A549 (cell line): ENCODE results near the gene AMFR. TPM values are rescaled to one million over a fixed set of nuclear protein-coding genes. Genes with fewer than 3 reads are reported as not detected.

Experiments used
- ATAC-seq, 2 experiments: fragments of 200-7000 bp in 1 of 2; fragments of >200 bp in 1 of 2; cut with Nextera tagmentation in 1 of 2; cut with Tn5 transposase in 1 of 2; 3 replicates each; pipeline versions ENCODE4 v1.8.0 to v1.9.1; 2018 to 2020; ENCODE audit warnings: mild to moderate bottlenecking in 1 of 2, moderate library complexity in 1 of 2
- CTCF ChIA-PET: fragments of 300-600 bp; sonication (Branson Sonifier 250); formaldehyde crosslinking; extraction: SDS; loops from one replicate; lab custom pipeline; 2021; ENCODE audit warnings: antibody characterized with exemption, inconsistent platforms; lab: Yijun Ruan, JAX
- POLR2A ChIA-PET: fragments of 350-600 bp; formaldehyde crosslinking; extraction: SDS; loops from one replicate; lab custom pipeline; 2021; ENCODE audit warnings: antibody characterized with exemption, inconsistent platforms; lab: Yijun Ruan, JAX
- DNase-seq, 2 experiments: peaks; one replicate each; pipeline versions ENCODE4 v3.0.0 to v3.0.0-alpha.2; 2011 to 2016; ENCODE audit warnings: low read depth in 1 of 2, low spot score in 1 of 2
- FAIRE-seq: peaks from 2 replicates; lab custom pipeline; 2011; peaks lifted over from hg19 to GRCh38; lab: Jason Lieb, UNC
- H3K27ac ChIP-seq, 2 experiments: fragments of >200 bp; sonication (Bioruptor Twin); formaldehyde crosslinking; 3 replicates each; pipeline ENCODE4 v1.5.1; 2016 to 2017
- H3K4me1 ChIP-seq: fragments of >200 bp; sonication (Bioruptor Twin); formaldehyde crosslinking; 3 replicates; pipeline ENCODE4 v1.6.1; 2016
- H3K4me2 ChIP-seq: fragments of >200 bp; sonication (Bioruptor Twin); formaldehyde crosslinking; 3 replicates; pipeline ENCODE4 v1.6.1; 2016
- H3K4me3 ChIP-seq: fragments of >200 bp; sonication (Bioruptor Twin); formaldehyde crosslinking; 3 replicates; pipeline ENCODE4 v1.5.1; 2016
- H3K9me3 ChIP-seq: fragments of >200 bp; sonication (Bioruptor Twin); formaldehyde crosslinking; 3 replicates; pipeline ENCODE4 v1.6.1; 2016
- BHLHE40 ChIP-seq: IDR thresholded peaks from 2 replicates; pipeline ENCODE4 v1.6.1; 2012; ENCODE audit warnings: low read depth, low read length, inconsistent platforms
- CBX2 ChIP-seq: fragments of 200-600 bp; sonication (generic); IDR thresholded peaks from 2 replicates; pipeline ENCODE4 v1.6.1; 2016; ENCODE audit warnings: low read depth, mild to moderate bottlenecking, borderline replicate concordance
- CHD4 ChIP-seq: fragments of 200-600 bp; sonication (generic); IDR thresholded peaks from 2 replicates; pipeline ENCODE4 v1.6.1; 2016; ENCODE audit warnings: antibody characterized with exemption, mild to moderate bottlenecking, borderline replicate concordance
- EHMT2 ChIP-seq: fragments of 200-600 bp; sonication (generic); IDR thresholded peaks from 2 replicates; pipeline ENCODE4 v1.6.1; 2016; ENCODE audit warnings: antibody characterized with exemption, low read depth, mild to moderate bottlenecking, moderate library complexity
- FOSB ChIP-seq: fragments of 250-450 bp; sonication (Bioruptor Pico); IDR thresholded peaks from 2 replicates; pipeline ENCODE4 v1.5.0; 2020; ENCODE audit warnings: mild to moderate bottlenecking, moderate library complexity
- FOXS1 ChIP-seq: fragments of 250-450 bp; sonication (Bioruptor Pico); IDR thresholded peaks from 2 replicates; pipeline ENCODE4 v1.5.0; 2020; ENCODE audit warnings: mild to moderate bottlenecking, moderate library complexity
- HDAC2 ChIP-seq: fragments of 200-600 bp; sonication (generic); IDR thresholded peaks from 2 replicates; pipeline ENCODE4 v1.6.1; 2016
- HMGXB4 ChIP-seq: fragments of 250-450 bp; sonication (Bioruptor Pico); IDR thresholded peaks from 2 replicates; pipeline ENCODE4 v1.5.0; 2021; ENCODE audit warnings: mild to moderate bottlenecking, moderate library complexity, borderline replicate concordance
- HOXA7 ChIP-seq: fragments of 250-450 bp; sonication (Bioruptor Pico); IDR thresholded peaks from 2 replicates; pipeline ENCODE4 v1.5.0; 2020; ENCODE audit warnings: mild to moderate bottlenecking, moderate library complexity
- JUN ChIP-seq, 2 experiments: fragments of >200 bp; sonication (Bioruptor Twin); formaldehyde crosslinking; IDR thresholded peaks; 2 replicates in 1 of 2; 3 replicates in 1 of 2; pipeline ENCODE4 v1.6.1; 2016 to 2017
- KDM1A ChIP-seq: fragments of 200-600 bp; sonication (generic); IDR thresholded peaks from 2 replicates; pipeline ENCODE4 v1.6.1; 2016; ENCODE audit warnings: low read depth, mild to moderate bottlenecking
- KDM5A ChIP-seq: fragments of 200-600 bp; sonication (generic); IDR thresholded peaks from 2 replicates; pipeline ENCODE4 v1.6.1; 2016; ENCODE audit warnings: antibody characterized with exemption, mild to moderate bottlenecking
- MAZ ChIP-seq: fragments of 150-350 bp; IDR thresholded peaks from 2 replicates; pipeline ENCODE4 v1.6.1; 2014; ENCODE audit warnings: antibody characterized with exemption, low read depth, low read length, borderline replicate concordance
- NFE2L2 ChIP-seq: fragments of 150-350 bp; conservative IDR thresholded peaks from 2 replicates; pipeline ENCODE4 v1.6.1; 2014; ENCODE audit warnings: low read length
- PHF8 ChIP-seq: fragments of 200-600 bp; sonication (generic); IDR thresholded peaks from 2 replicates; pipeline ENCODE4 v1.6.1; 2016; ENCODE audit warnings: low read depth, mild to moderate bottlenecking, antibody characterized with exemption, moderate library complexity, borderline replicate concordance
- RAD21 ChIP-seq, 2 experiments: fragments of >200 bp in 1 of 2; sonication (Bioruptor Twin) in 1 of 2; formaldehyde crosslinking in 1 of 2; IDR thresholded peaks in 1 of 2; conservative IDR thresholded peaks in 1 of 2; 2 replicates in 1 of 2; 3 replicates in 1 of 2; pipeline ENCODE4 v1.6.1; 2012 to 2018; ENCODE audit warnings: inconsistent platforms in 1 of 2
- RNF2 ChIP-seq: fragments of 200-600 bp; sonication (generic); IDR thresholded peaks from 2 replicates; pipeline ENCODE4 v1.6.1; 2016; ENCODE audit warnings: low read depth, mild to moderate bottlenecking, antibody characterized with exemption, moderate library complexity, borderline replicate concordance
- SMC3 ChIP-seq: fragments of >200 bp; sonication (Bioruptor Twin); formaldehyde crosslinking; IDR thresholded peaks from 3 replicates; pipeline ENCODE4 v1.6.1; 2018; ENCODE audit warnings: inconsistent platforms
- SREBF2 ChIP-seq: fragments of 450-650 bp; IDR thresholded peaks from 2 replicates; pipeline ENCODE4 v1.6.1; 2014; ENCODE audit warnings: mild to moderate bottlenecking, moderate library complexity
- TFCP2L1 ChIP-seq: fragments of 250-450 bp; sonication (Bioruptor Pico); IDR thresholded peaks from 2 replicates; pipeline ENCODE4 v1.5.0; 2021; ENCODE audit warnings: mild to moderate bottlenecking
- TP53 ChIP-seq: fragments of 250-450 bp; sonication (Bioruptor Pico); IDR thresholded peaks from 2 replicates; pipeline ENCODE4 v1.5.0; 2021; ENCODE audit warnings: mild to moderate bottlenecking, moderate library complexity
- ZNF302 ChIP-seq: fragments of 250-450 bp; sonication (Bioruptor Pico); IDR thresholded peaks from 2 replicates; pipeline ENCODE4 v1.9.0; 2021; ENCODE audit warnings: inconsistent platforms, mild to moderate bottlenecking, moderate library complexity
- WGBS: methylation state at CpG from one replicate; pipeline ENCODE4 v1.1.6; 2017; ENCODE audit errors: missing lambda C conversion rate; 5-methylcytosine and 5-hydroxymethylcytosine counted together
- polyA plus RNA-seq, 4 experiments: library from polyadenylated mRNA; depleted of rRNA in 3 of 4; stranded (reverse); fragments of >200 nt; fragmentation: RNase III in 1 of 4; extraction: RNeasy Plus Mini Kit Qiagen cat#74134 plus additional on column Dnase treatment in 1 of 4; gene quantifications; 2 replicates in 3 of 4; 3 replicates in 1 of 4; pipeline ENCODE4 v1.2.3, GENCODE V29; 2011 to 2017
- TF ChIP-seq, protein P1 (sequence below): fragments of >200 bp; sonication (Bioruptor Twin); formaldehyde crosslinking; IDR thresholded peaks from 3 replicates; pipeline ENCODE4 v1.6.1; 2016
- TF ChIP-seq, protein P2 (sequence below): IDR thresholded peaks from 2 replicates; pipeline ENCODE4 v1.6.1; 2012
- TF ChIP-seq, protein P3 (sequence below): fragments of >200 bp; sonication (Bioruptor Twin); formaldehyde crosslinking; IDR thresholded peaks from 2 replicates; pipeline ENCODE4 v1.6.1; 2016

Gene AMFR
- polyA plus RNA-seq, 2 of the 4 experiments (the other 2 are of a cell fraction) = 68.9 to 88.5 TPM

- TF ChIP-seq HMGXB4 (CRISPR knock-in tag) = no peak
- TF ChIP-seq, protein P1, sequence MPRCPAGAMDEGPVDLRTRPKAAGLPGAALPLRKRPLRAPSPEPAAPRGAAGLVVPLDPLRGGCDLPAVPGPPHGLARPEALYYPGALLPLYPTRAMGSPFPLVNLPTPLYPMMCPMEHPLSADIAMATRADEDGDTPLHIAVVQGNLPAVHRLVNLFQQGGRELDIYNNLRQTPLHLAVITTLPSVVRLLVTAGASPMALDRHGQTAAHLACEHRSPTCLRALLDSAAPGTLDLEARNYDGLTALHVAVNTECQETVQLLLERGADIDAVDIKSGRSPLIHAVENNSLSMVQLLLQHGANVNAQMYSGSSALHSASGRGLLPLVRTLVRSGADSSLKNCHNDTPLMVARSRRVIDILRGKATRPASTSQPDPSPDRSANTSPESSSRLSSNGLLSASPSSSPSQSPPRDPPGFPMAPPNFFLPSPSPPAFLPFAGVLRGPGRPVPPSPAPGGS = no peak
- TF ChIP-seq, all 56 proteins: peak for 0
Observed at GRCh38 chr16:56330476-56330875, 94.9 kb downstream of the AMFR start (continued).

DNA sequence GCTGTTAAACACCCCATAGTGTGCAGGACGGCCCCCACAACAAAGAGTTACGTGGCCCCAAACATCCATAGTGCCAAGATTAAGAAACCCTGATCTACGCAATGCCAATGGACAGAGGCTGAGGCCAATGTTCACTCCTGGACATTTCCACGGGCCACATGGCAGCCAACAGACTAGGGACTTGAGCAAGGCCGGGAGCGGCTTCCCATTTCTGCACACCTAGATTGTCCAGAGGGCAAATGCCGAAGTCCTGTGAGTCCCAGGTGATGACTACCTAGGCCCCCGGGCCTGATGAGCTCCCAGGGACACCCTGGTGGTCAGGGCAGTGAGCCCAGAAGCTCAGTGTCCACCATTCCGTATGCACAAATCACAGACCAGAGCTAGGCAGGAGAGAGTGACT lies 95.5 kb downstream of the AMFR start:
- Histone ChIP-seq H3K4me1 (peaks cover 4% of the 10 kb centered on the region; the same call in 2 of the 3 replicates), H3K27ac (no peak overlapping the region), H3K9me3 (no peaks in the 10 kb centered on the region), H3K4me3 (no peak overlapping the region), H3K4me2 (no peak overlapping the region)
- POLR2A ChIA-PET = no interaction called here
- CTCF ChIA-PET = interaction anchor here (1.2 to 7.9 kb wide), 4 partner anchors 9 to 372 kb away, joined by 5 to 109 read pairs (median 47); no protein-coding TSS in a partner anchor
- DNase-seq = no peak
- FAIRE-seq = no peak
- TF ChIP-seq RNF2 (no peak), KDM1A (no peak), CHD4 (no peak), PHF8 (no peak), FOSB (CRISPR knock-in tag) (no peak), BHLHE40 (no peak)
- 53% methylated on average over 5 of the region's 9 CpGs for WGBS
- no peak for ATAC-seq

DNA sequence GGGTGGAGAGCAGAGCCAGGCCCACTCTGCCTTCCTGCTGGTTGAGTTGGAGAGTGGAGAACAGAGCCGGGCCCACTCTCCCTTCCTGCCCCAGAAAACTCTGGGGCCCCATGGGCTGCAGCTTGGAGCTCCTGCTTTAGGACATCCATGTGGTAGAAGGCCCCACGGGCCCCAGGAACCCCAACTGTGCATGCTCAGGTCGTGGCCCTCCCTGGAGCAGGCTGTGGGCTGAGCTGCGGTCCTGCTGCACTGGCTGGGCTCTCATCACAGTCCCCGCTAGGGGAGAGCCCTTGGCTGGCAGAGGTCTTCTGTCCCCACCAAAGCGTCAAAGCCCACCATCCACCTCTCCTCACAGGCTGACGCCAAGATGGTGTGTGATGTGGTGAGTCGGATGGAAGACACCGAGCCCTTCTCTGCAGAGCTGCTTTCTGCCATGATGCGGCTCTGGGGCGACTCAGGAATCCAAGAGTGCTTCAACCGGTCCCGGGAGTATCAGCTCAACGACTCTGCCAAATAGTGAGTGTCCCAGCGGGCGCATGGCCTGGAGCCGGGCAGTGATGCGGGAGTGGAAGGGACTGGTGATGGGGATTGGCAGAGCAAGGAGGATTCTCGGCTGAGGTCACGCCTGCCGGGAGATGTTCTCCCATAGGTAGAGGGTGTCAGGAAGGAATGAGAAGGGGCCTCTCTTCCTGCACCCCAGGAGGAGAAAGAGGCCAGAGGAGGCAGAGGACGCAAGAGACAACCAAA lies 96.9 kb downstream of the AMFR start:
- Histone ChIP-seq H3K27ac (no peak overlapping the region), H3K4me3 (no peak overlapping the region), H3K4me2 (no peak overlapping the region), H3K9me3 (no peaks in the 10 kb centered on the region), H3K4me1 (peaks cover 4% of the 10 kb centered on the region; the same call in 2 of the 3 replicates)
- 85% methylated on average over 20 of the region's 22 CpGs for whole genome bisulfite sequencing
- no peak for ATAC-seq
- FAIRE-seq = no peak
- TF ChIP-seq SREBF2 (no peak), KDM5A (no peak), TP53 (CRISPR knock-in tag) (no peak), HDAC2 (no peak), TFCP2L1 (no peak), ZNF302 (CRISPR knock-in tag) (no peak), SMC3 (no peak), FOXS1 (no peak), MAZ (no peak), EHMT2 (no peak), BHLHE40 (no peak), HOXA7 (CRISPR knock-in tag) (no peak), JUN (IDR thresholded peaks at IDR 0.05) (no peak), NFE2L2 (no peak), CBX2 (no peak), RAD21 (conservative IDR thresholded peaks at IDR 0.05 in 1 of 2, IDR thresholded peaks at IDR 0.05 in 1 of 2) (no peak)
- TF ChIP-seq, protein P2, sequence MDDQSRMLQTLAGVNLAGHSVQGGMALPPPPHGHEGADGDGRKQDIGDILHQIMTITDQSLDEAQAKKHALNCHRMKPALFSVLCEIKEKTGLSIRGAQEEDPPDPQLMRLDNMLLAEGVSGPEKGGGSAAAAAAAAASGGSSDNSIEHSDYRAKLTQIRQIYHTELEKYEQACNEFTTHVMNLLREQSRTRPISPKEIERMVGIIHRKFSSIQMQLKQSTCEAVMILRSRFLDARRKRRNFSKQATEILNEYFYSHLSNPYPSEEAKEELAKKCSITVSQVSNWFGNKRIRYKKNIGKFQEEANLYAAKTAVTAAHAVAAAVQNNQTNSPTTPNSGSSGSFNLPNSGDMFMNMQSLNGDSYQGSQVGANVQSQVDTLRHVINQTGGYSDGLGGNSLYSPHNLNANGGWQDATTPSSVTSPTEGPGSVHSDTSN = no peak
- TF ChIP-seq, protein P3, sequence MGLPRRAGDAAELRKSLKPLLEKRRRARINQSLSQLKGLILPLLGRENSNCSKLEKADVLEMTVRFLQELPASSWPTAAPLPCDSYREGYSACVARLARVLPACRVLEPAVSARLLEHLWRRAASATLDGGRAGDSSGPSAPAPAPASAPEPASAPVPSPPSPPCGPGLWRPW = no peak
- ChIA-PET POLR2A (no interaction called here), CTCF (interaction anchor here (0.5 to 7.9 kb wide), 6 partner anchors 8 to 374 kb away, joined by 3 to 109 read pairs (median 6); no protein-coding TSS in a partner anchor)
- DNase-seq = no peak
